Breast epithelium (tissue), 3 donors: ENCODE data around the gene FCMR.

Experiments
- POLR2A ChIP-seq: fragments of 450-650 bp; IDR thresholded peaks from one replicate; pipeline ENCODE4 v1.6.1; 2016; ENCODE audit warnings: antibody characterized with exemption, mild to moderate bottlenecking, moderate library complexity
- TF ChIP-seq, protein P1 (sequence below), 3 donors: fragments of 450-650 bp; IDR thresholded peaks; one replicate each; pipeline ENCODE4 v1.5.1; 2016 to 2017; ENCODE audit warnings: antibody characterized with exemption in 3 of 3, mild to moderate bottlenecking in 3 of 3, moderate library complexity in 3 of 3

DNA sequence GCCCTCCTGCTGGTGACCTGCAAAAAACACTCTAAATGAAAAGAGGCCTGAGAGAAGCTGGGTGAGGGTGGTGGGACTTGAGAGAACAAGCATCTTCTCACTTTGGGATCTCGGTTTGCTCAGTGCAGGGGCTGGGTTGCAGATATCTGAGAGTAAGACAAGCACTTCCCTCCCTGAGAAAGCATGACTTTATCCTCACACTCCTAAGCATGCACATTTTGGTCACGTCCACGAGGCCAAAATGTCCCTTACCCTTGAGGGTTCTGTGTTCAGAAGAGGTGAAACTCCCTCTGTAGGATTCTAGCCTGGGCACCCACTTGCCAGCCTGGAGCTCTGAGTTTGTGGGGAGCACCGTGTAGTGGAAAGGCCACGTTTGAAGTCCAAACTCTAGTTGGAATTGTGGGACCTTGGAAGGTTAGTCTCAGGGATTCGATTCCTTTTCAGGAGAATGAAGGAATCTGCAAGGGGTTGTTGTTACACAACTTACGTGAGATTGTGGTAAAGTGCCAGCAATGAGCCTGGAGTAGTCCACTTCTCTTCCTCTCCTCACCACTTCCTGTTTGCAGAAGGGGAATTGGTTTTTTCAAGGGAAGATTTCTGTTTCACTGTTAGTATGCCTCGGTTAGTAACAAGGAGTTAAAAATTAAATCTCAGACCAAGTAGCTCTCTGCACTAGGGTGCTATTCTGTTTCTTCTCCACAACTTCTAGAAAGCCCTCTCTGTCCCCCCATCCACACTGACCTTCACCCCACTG is 45.5 kb upstream of the FCMR start:
- TF ChIP-seq, protein P1, sequence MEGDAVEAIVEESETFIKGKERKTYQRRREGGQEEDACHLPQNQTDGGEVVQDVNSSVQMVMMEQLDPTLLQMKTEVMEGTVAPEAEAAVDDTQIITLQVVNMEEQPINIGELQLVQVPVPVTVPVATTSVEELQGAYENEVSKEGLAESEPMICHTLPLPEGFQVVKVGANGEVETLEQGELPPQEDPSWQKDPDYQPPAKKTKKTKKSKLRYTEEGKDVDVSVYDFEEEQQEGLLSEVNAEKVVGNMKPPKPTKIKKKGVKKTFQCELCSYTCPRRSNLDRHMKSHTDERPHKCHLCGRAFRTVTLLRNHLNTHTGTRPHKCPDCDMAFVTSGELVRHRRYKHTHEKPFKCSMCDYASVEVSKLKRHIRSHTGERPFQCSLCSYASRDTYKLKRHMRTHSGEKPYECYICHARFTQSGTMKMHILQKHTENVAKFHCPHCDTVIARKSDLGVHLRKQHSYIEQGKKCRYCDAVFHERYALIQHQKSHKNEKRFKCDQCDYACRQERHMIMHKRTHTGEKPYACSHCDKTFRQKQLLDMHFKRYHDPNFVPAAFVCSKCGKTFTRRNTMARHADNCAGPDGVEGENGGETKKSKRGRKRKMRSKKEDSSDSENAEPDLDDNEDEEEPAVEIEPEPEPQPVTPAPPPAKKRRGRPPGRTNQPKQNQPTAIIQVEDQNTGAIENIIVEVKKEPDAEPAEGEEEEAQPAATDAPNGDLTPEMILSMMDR (IDR thresholded peaks at IDR 0.05) = no peak
- no peak for TF ChIP-seq POLR2A
